NOMO-1 treated with DMSO at 0.1 percent for 48 hours (cell line): ENCODE results near the gene OPRD1.
"Not testable (repeated sequence)": the region's sequence is repeated elsewhere in the genome, so short reads cannot be mapped to it uniquely, and the experiment has no call there.

Experiments used
- DNase-seq: peaks from one replicate; lab custom pipeline; 2025; ENCODE audit not compliant: unreplicated experiment; lab: John Stamatoyannopoulos, UW

The OPRD1 gene

GRCh38 chr1:28840928-28841544 lies 29.1 kb downstream of the OPRD1 start:
- no peak for DNase-seq

- peak; percentile 9 for DNase-seq
Measured at GRCh38 chr1:28845786-28846543, 34.0 kb downstream of the OPRD1 start.

GRCh38 chr1:28847207-28847606 lies 35.2 kb downstream of the OPRD1 start:
- not testable (repeated sequence) for DNase-seq

- DNase-seq = no peak
Measured at GRCh38 chr1:28848416-28848815, 36.4 kb downstream of the OPRD1 start.

- peak; percentile 31 for DNase-seq
Measured at GRCh38 chr1:28853093-28853742, 41.2 kb downstream of the OPRD1 start.

GRCh38 chr1:28854406-28854805 lies 42.4 kb downstream of the OPRD1 start:
- DNase-seq = not testable (repeated sequence)

GRCh38 chr1:28855046-28855445 lies 43.1 kb downstream of the OPRD1 start:
- no peak for DNase-seq

- DNase-seq = no peak
Measured at GRCh38 chr1:28855469-28855951, 43.5 kb downstream of the OPRD1 start.

- DNase-seq = no peak
Measured at GRCh38 chr1:28855969-28856368, 44.0 kb downstream of the OPRD1 start.

- DNase-seq = peak; percentile 62
Measured at GRCh38 chr1:28860332-28861073, 48.5 kb downstream of the OPRD1 start.

GRCh38 chr1:28862571-28863403 lies 50.8 kb downstream of the OPRD1 start:
- no peak for DNase-seq

GRCh38 chr1:28864695-28865094 lies 52.7 kb downstream of the OPRD1 start:
- DNase-seq = no peak

- no peak for DNase-seq
Measured at GRCh38 chr1:28865997-28866650, 54.2 kb downstream of the OPRD1 start.

GRCh38 chr1:28867850-28868249 lies 55.9 kb downstream of the OPRD1 start:
- DNase-seq = no peak

- DNase-seq = no peak
Measured at GRCh38 chr1:28869952-28870351, 58.0 kb downstream of the OPRD1 start.

GRCh38 chr1:28871631-28872401 lies 59.8 kb downstream of the OPRD1 start:
- no peak for DNase-seq

GRCh38 chr1:28875134-28875533 lies 63.2 kb downstream of the OPRD1 start:
- peak; percentile 74 for DNase-seq

GRCh38 chr1:28877132-28877781 lies 65.3 kb downstream of the OPRD1 start:
- DNase-seq = peak; percentile 51

GRCh38 chr1:28878796-28879195 lies 66.8 kb downstream of the OPRD1 start:
- DNase-seq = no peak
